ENCODE data around the gene ZP2.

The ZP2 gene

GRCh38 chr16:21227866-21228265, 16.5 kb upstream of the ZP2 start:
- no peak overlapping the region for H3K27ac Mint-ChIP-seq
- H3K9me3 Mint-ChIP-seq = no peaks in the 10 kb centered on the region
- peaks cover 3% of the 10 kb centered on the region for H3K4me1 Mint-ChIP-seq (ENCODE audit: low read depth)
- DNase-seq = no peak
- peaks cover 66% of the 10 kb centered on the region for H3K27me3 Mint-ChIP-seq
- H3K4me3 Mint-ChIP-seq = no peak overlapping the region
- H3K36me3 Mint-ChIP-seq (ENCODE audit: low read depth) = no peaks in the 10 kb centered on the region

DNA sequence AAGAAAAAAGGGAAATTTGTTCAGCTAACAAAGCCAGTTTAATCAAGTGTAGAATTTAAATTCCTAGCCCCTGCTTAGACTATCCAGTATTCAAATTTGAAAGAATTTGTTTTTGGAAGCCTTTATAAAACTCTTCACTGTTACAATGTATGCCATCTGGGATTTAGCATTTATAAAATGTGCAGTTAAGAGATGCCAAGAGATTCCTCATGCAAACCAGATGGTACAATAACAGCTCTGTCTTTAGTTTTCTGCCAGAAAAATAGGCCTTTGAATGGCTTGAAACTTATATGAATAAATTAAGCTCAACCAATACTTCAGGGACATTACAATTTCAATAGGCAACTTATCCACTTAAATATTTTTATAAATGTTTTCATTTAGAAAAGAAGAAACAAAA, 15.4 kb upstream of the ZP2 start:
- Mint-ChIP-seq H3K27ac (no peak overlapping the region), H3K36me3 (ENCODE audit: low read depth) (no peaks in the 10 kb centered on the region), H3K4me1 (ENCODE audit: low read depth) (peaks cover 3% of the 10 kb centered on the region), H3K4me3 (no peak overlapping the region), H3K9me3 (no peaks in the 10 kb centered on the region), H3K27me3 (peaks cover 65% of the 10 kb centered on the region)
- no peak for DNase-seq

DNA sequence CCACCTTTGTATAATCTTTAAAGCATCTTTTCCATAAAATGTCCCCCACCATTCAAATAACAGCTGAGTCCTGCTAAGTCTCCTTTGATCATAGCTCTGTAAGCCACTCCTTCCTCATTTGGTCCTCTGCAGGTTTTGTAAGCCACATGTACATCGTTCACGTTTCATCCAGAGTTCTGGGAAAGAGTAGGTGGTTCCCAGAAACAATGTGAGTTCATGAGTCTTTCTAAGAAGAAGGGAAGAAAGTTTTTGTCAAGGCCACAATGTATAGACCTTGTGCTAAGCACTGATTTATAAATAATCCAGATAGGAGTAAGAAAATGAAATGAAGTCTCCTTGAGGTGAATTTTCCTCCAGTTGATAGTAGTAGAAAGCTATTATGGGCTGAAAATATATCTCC, 13.4 kb upstream of the ZP2 start:
- H3K9me3 Mint-ChIP-seq = no peaks in the 10 kb centered on the region

GRCh38 chr16:21223787-21224186, 12.4 kb upstream of the ZP2 start:
- Mint-ChIP-seq H3K27ac (no peak overlapping the region), H3K36me3 (ENCODE audit: low read depth) (no peaks in the 10 kb centered on the region), H3K4me3 (no peak overlapping the region), H3K4me1 (ENCODE audit: low read depth) (peaks cover 3% of the 10 kb centered on the region), H3K27me3 (peaks cover 61% of the 10 kb centered on the region), H3K9me3 (no peaks in the 10 kb centered on the region)
- no peak for DNase-seq

More for the DNA sequence above, 13.4 kb upstream of the ZP2 start:
- peaks cover 3% of the 10 kb centered on the region for H3K4me1 Mint-ChIP-seq (ENCODE audit: low read depth)
- H3K27me3 Mint-ChIP-seq = peaks cover 64% of the 10 kb centered on the region
- H3K4me3 Mint-ChIP-seq = no peak overlapping the region
- H3K27ac Mint-ChIP-seq = no peak overlapping the region
- DNase-seq = no peak
- H3K36me3 Mint-ChIP-seq (ENCODE audit: low read depth) = no peaks in the 10 kb centered on the region

- Mint-ChIP-seq H3K4me1 (ENCODE audit: low read depth) (peaks cover 3% of the 10 kb centered on the region), H3K27ac (no peak overlapping the region), H3K9me3 (no peaks in the 10 kb centered on the region)
Measured at GRCh38 chr16:21222495-21223337, 11.3 kb upstream of the ZP2 start.

DNA sequence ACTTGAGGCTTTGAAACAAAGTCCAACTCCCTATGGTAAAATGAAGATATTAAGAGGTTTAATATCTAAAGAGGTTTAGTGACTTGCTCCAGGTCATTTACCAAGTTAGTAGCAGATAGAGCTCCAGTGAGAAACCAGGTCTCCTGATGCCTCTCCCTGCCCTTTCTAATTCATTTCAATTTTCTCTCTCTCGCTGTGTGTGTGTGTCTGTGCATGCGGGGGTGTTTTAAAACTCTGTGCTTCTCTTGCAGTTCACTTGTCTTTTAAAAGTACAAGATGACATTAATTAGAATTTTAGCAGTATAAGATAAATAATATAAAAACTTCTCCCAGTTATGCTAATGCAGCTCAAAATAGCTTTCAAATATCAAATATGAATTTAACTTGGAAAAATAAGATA, 8.2 kb upstream of the ZP2 start:
- Mint-ChIP-seq H3K27me3 (peaks cover 46% of the 10 kb centered on the region), H3K4me1 (ENCODE audit: low read depth) (peaks cover under 1% of the 10 kb centered on the region)

More at GRCh38 chr16:21222495-21223337, 11.3 kb upstream of the ZP2 start:
- Mint-ChIP-seq H3K36me3 (ENCODE audit: low read depth) (no peaks in the 10 kb centered on the region), H3K4me3 (no peak overlapping the region), H3K27me3 (peaks cover 54% of the 10 kb centered on the region)
- no peak for DNase-seq

GRCh38 chr16:21218153-21218552, 6.8 kb upstream of the ZP2 start:
- no peak for DNase-seq
- no peaks in the 10 kb centered on the region for H3K4me1 Mint-ChIP-seq (ENCODE audit: low read depth)
- H3K36me3 Mint-ChIP-seq (ENCODE audit: low read depth) = no peaks in the 10 kb centered on the region
- no peak overlapping the region for H3K27ac Mint-ChIP-seq
- H3K27me3 Mint-ChIP-seq = peaks cover 43% of the 10 kb centered on the region
- no peak overlapping the region for H3K4me3 Mint-ChIP-seq
- no peaks in the 10 kb centered on the region for H3K9me3 Mint-ChIP-seq

More for the DNA sequence above, 8.2 kb upstream of the ZP2 start:
- Mint-ChIP-seq H3K27ac (no peak overlapping the region), H3K9me3 (no peaks in the 10 kb centered on the region), H3K36me3 (ENCODE audit: low read depth) (no peaks in the 10 kb centered on the region), H3K4me3 (no peak overlapping the region)
- DNase-seq = no peak

GRCh38 chr16:21217121-21217520, 5.7 kb upstream of the ZP2 start:
- DNase-seq = no peak
- no peaks in the 10 kb centered on the region for H3K9me3 Mint-ChIP-seq
- H3K27me3 Mint-ChIP-seq = peaks cover 38% of the 10 kb centered on the region
- no peaks in the 10 kb centered on the region for H3K36me3 Mint-ChIP-seq (ENCODE audit: low read depth)
- H3K27ac Mint-ChIP-seq = no peak overlapping the region
- H3K4me3 Mint-ChIP-seq = no peak overlapping the region
- no peaks in the 10 kb centered on the region for H3K4me1 Mint-ChIP-seq (ENCODE audit: low read depth)

GRCh38 chr16:21214086-21214485, 2.7 kb upstream of the ZP2 start:
- H3K9me3 Mint-ChIP-seq = no peaks in the 10 kb centered on the region
- H3K27ac Mint-ChIP-seq = no peak overlapping the region
- peaks cover 47% of the 10 kb centered on the region for H3K27me3 Mint-ChIP-seq
- H3K36me3 Mint-ChIP-seq (ENCODE audit: low read depth) = no peaks in the 10 kb centered on the region
- DNase-seq = no peak
- no peak overlapping the region for H3K4me3 Mint-ChIP-seq
- no peaks in the 10 kb centered on the region for H3K4me1 Mint-ChIP-seq (ENCODE audit: low read depth)

DNA sequence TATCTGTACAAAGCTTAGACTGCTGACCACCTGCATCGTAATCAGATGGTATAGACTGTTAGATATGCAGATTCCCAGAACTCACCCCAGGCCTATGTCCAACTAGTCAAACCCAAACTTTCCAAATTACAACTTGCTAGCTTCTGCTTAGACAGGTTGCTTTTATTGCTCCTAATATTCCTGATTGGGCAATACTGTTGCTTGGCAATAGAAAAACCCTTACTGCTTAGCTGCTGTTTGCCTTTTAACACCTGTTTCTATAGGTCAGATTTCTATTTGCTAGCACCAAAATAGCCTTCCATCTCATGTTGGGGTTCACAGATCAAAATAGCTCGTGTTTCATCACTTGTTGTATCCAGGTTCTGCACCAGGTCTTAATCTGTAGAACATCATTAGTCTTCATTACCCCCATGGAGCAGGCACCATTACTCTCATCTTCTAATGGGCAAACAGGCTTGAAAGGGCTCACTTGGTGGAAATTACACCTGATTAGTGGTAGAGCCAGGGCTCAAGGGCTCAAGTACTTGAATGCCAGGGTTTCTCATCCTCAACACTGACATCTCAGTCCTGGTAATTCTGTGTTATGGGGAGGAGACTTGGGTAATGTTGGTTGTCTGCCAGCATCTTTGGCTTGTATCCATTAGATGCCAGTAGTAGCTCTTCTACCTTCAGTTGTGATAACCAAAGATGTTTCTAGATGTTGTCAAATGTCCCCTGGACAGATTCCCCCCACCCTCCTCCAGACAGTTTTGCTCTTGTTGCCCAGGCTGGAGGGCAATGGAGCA, 2.7 kb downstream of the ZP2 start:
- no peak for DNase-seq
- Mint-ChIP-seq H3K27ac (no peak overlapping the region), H3K4me1 (ENCODE audit: low read depth) (no peaks in the 10 kb centered on the region)

GRCh38 chr16:21206550-21206949, 4.8 kb downstream of the ZP2 start:
- no peaks in the 10 kb centered on the region for H3K4me1 Mint-ChIP-seq (ENCODE audit: low read depth)
- DNase-seq = no peak
- no peaks in the 10 kb centered on the region for H3K36me3 Mint-ChIP-seq (ENCODE audit: low read depth)
- H3K27me3 Mint-ChIP-seq = peaks cover 23% of the 10 kb centered on the region
- H3K9me3 Mint-ChIP-seq = no peaks in the 10 kb centered on the region
- no peak overlapping the region for H3K27ac Mint-ChIP-seq
- no peak overlapping the region for H3K4me3 Mint-ChIP-seq

More for the DNA sequence above, 2.7 kb downstream of the ZP2 start:
- H3K9me3 Mint-ChIP-seq = no peaks in the 10 kb centered on the region
- H3K27me3 Mint-ChIP-seq = peaks cover 36% of the 10 kb centered on the region
- no peak overlapping the region for H3K4me3 Mint-ChIP-seq
- no peaks in the 10 kb centered on the region for H3K36me3 Mint-ChIP-seq (ENCODE audit: low read depth)

DNA sequence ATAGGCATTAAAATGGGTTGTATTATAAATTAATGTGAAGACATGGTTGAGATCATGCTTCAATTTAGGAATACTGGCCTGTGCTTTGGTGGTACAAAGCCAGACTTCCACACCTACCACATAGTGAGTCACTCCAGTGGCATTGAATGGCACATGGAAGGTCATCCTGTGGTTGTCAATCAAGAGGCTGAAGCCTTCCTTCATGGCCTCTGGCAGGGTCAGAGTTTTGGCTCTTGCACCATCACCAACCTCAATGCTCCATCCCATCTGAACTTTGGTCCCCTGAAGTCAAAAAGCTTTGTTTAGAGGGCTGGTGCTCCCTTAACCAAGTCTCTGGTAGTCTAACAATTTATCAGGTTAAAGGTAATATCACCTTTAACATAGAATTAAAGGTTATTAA, 6.1 kb downstream of the ZP2 start:
- no peak for DNase-seq
- H3K9me3 Mint-ChIP-seq = no peaks in the 10 kb centered on the region
- H3K27me3 Mint-ChIP-seq = peaks cover 25% of the 10 kb centered on the region
- no peak overlapping the region for H3K27ac Mint-ChIP-seq
- no peak overlapping the region for H3K4me3 Mint-ChIP-seq
- no peaks in the 10 kb centered on the region for H3K36me3 Mint-ChIP-seq (ENCODE audit: low read depth)
- no peaks in the 10 kb centered on the region for H3K4me1 Mint-ChIP-seq (ENCODE audit: low read depth)

DNA sequence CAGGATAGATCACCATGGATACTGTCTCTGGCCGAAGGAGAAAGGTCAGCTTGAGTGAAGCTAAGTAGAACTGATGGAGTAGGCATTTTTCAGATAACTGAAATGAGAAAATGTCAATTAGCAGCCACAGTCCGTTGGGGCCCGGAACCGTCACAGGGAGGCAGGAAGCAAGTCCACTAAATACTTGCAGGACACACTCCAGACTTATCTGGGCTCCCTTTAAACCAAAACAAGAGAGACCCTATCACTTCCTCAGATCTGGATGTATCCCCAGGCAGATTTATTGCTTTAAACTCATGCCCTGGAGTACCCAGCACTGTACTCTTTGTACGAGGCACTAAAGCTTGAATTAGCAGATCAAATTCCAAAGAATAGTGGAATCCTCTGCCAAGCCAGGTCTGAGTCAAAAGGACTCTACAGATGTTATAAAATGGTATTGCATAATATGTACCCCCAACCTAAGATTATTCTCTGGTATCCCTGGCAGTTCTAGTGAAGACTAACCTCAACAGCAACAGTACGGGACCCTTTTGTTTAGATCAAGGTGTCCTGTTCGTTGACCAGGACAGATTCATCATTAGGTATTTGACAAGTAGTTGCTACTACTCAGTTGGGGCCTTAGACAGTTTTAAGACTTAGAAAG, 8.1 kb downstream of the ZP2 start:
- Mint-ChIP-seq H3K9me3 (no peaks in the 10 kb centered on the region), H3K4me3 (no peak overlapping the region), H3K27me3 (peaks cover 21% of the 10 kb centered on the region), H3K4me1 (ENCODE audit: low read depth) (no peaks in the 10 kb centered on the region), H3K36me3 (ENCODE audit: low read depth) (no peaks in the 10 kb centered on the region), H3K27ac (no peak overlapping the region)
- DNase-seq = no peak

GRCh38 chr16:21199607-21200218, 11.7 kb downstream of the ZP2 start:
- H3K27ac Mint-ChIP-seq = no peak overlapping the region
- no peaks in the 10 kb centered on the region for H3K36me3 Mint-ChIP-seq (ENCODE audit: low read depth)
- H3K27me3 Mint-ChIP-seq = peaks cover 36% of the 10 kb centered on the region
- no peak for DNase-seq
- H3K4me3 Mint-ChIP-seq = no peak overlapping the region
- no peaks in the 10 kb centered on the region for H3K9me3 Mint-ChIP-seq
- peaks cover 5% of the 10 kb centered on the region for H3K4me1 Mint-ChIP-seq (ENCODE audit: low read depth)

All from activated T-cell treated with anti-CD3 and anti-CD28 coated beads, Interleukin-2, amount 50 U/mL, for 24 hours (primary cell).